Brain microvascular endothelial cell (primary cell): Measurements from ENCODE around the gene MARK4.

Experiments used
- DNase-seq: peaks from one replicate; pipeline ENCODE4 v3.0.0-alpha.2; 2020
- H3K27ac ChIP-seq: fragments of 250-450 bp; sonication (Bioruptor Pico); 2 replicates; pipeline ENCODE4 v1.5.1; 2020; ENCODE audit warnings: mild to moderate bottlenecking, moderate library complexity
- H3K27me3 ChIP-seq: fragments of 250-450 bp; sonication (Bioruptor Pico); replicated peaks from 2 replicates; pipeline ENCODE4 v1.5.1; 2020; ENCODE audit warnings: mild to moderate bottlenecking
- H3K36me3 ChIP-seq: fragments of 250-450 bp; sonication (Bioruptor Pico); replicated peaks from 2 replicates; pipeline ENCODE4 v1.5.1; 2020; ENCODE audit warnings: mild to moderate bottlenecking
- H3K4me3 ChIP-seq: 2 replicates; pipeline ENCODE4 v1.5.1; 2011; ENCODE audit warnings: low read depth, mild to moderate bottlenecking, control low read depth, low read length, moderate library complexity
- CTCF ChIP-seq: IDR thresholded peaks from 2 replicates; pipeline ENCODE4 v1.5.1; 2011; ENCODE audit warnings: low read depth, mild to moderate bottlenecking, moderate library complexity, low read length, control low read depth, inconsistent platforms; ENCODE audit errors: missing control alignments
- in situ Hi-C: cut with HindIII; loops from 2 replicates; pipeline ENCODE4 v1.10.0; 2017; ENCODE audit warnings: low sequenced_read_pairs, low pct_ligation_motif_present

MARK4 gene

DNA sequence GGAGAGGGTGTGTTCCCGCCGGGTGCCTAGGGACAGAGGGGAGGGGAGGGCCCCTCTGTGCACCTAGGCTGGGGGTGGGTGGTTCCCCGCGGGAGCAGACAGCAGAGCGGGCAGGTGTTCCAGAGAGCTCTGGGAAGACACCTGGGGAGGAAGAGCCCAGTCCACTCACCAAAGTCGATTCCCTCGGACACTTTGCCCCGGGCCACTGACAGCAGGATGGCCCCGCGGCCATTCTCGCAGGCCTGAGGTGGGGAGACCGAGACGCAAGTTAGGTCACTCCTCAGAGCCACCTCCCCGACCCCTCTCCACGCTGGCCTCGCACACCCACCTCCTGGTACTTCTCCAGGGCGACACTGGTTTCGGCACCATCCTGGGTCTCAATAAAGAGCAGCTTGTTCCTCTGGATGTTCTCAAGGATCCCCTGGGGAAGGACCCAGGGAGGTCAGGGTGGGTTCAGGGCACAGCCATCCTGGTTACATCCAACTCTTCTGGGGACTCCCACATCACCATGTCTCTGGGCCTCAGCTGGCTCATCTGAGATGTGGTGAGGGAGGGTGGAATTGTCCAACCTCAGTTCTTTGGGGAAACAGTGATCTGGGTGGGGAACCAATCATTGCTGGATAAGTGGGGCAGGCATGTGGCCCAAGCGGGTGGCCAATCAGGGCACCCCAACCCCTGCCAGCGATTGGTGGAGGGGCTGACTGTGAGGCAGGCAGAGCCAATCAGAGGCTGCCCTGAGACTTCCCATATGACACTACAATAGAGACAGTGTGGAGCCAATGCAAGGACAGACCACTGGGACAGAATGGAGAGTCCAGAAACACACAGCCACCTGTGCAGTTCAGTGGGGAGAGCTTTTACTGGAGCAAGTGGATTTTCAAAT lies 102.1 kb downstream of the MARK4 start:
- in situ Hi-C loops: no loop called here
- H3K36me3 ChIP-seq: peaks cover 74% of the 10 kb centered on the region
- H3K27me3 ChIP-seq: no peaks in the 10 kb centered on the region
- TF ChIP-seq CTCF: no peak
- H3K27ac ChIP-seq: no peak overlapping the region
- no peak overlapping the region for H3K4me3 ChIP-seq
- DNase-seq: no peak

GRCh38 chr19:45354241-45354842 lies 103.3 kb downstream of the MARK4 start:
- Histone ChIP-seq H3K36me3 (peaks cover 86% of the 10 kb centered on the region), H3K27ac (no peak overlapping the region), H3K27me3 (no peaks in the 10 kb centered on the region), H3K4me3 (no peak overlapping the region)
- no peak for DNase-seq
- no peak for TF ChIP-seq CTCF
- in situ Hi-C loops: no loop called here
